GM19463 (cell line): Measurements from ENCODE around the gene CDKN1A.

Source experiments
- ATAC-seq: cut with Tn5 transposase; IDR thresholded peaks from one replicate; pipeline ENCODE4 v1.9.1; 2021; ENCODE audit warnings: mild to moderate bottlenecking, moderate library complexity; ENCODE audit not compliant: unreplicated experiment

The CDKN1A gene

DNA sequence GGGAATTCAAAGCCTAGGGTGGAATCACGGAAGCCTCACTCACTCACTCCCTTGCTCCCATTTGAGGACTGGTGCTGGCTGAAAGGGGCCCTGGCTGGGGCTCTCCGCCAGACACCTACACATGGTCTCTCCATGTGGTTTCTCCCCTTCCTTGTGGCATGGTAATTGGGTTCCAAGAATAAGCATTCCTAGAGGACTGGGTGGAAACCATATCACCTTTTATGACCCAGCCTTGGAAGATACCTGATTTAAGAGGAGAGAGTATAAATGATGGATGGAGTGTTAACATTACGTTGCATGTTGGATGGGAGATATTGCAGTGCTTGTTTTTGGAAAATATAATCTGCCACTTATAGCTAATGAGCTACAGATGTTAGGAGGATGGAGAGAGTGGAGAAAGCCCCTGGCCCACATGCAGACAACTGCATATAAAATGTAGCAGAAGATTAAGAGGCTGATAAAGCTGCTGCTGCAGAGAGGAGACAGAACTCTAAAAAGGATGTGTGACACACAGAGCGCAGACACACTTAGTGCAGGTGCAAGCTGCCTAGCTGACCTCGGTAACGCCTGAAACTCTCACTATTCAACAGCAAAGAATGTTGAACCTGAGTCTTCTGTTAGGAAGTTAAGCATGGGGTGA, 23.3 kb upstream of the CDKN1A start:
- ATAC-seq = no peak

DNA sequence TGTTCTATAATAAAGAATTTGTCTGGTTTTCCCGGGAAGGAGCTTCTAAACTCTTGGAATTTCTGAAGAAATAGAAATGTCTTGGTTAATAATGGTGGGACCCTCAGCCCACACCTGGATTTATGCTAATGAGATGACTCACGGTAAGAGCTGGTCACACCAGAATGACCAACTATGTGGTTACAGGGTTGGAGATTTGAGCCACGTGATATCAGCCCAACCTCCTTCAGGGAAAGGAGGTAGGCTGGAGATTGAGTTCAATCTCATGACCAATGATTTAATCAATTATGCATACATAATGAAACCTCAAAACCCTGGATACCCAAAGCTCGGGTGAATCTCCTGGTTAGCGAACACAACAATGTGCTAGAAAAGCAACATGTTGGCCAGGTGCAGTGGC, 22.1 kb upstream of the CDKN1A start:
- no peak for ATAC-seq

DNA sequence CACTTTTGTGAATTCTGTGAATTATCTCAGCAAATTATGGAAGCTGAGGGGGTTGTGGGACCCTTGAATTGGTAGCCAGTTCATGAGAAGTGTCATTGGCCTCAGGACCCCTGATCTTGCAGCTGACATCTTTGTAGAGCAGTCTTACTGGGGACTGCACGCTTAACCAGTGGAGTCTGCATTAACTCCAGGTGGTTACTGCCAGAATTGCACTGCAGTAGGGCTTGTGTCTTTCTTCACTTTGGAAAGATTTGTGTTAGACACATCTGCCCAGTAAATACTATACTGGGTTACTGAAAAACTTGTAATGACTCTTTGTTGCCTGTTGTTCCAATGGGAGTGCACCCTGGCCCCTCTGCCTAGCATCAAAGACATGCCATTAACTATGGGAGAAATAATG, 21.2 kb upstream of the CDKN1A start:
- no peak for ATAC-seq

DNA sequence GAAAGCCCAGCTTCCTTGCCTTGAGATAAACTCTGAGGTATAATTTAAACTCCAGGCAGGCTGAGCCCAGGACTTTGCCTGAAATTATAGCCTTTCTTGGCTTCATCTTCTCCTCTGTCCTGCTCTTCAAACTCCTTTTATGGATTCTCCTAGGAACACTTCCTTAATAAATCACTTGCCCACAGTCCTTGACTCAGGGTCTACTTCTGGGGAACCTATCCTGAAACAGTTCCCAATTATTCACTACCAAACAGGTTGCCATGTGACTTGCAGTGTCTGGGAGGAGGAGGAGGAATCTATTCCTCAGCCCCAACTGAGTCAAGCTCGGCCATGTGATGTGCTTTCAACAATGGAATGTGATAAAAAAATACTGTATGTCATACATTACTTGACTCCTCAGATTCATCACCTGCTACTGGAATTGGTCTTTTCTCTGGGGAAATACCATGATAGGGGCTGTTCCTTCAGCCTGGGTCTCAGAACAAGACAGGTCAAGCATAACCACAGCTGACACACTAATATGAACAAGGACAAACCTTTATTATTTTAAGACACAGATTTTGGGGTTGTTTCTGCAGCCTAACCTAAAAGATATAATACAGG, 20.5 kb upstream of the CDKN1A start:
- no peak for ATAC-seq

DNA sequence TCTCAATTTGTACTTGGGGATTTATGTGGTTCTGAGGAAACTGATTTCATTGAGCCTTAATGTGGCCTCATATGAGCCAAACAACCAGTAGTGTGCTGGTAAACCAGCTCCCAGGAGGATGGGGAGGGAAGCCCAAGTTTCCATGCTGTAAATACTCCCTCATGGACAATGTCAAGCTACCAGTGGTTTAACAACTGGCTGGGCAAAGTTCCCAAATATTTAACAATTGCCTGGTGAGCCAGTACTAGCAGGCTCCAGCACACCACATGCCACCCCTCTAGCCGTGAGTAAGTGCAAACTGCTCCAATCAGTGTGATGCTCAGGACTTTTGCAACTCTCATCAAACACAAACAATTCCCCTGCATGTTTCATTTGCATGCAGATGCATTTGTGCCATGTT, 19.2 kb upstream of the CDKN1A start:
- no peak for ATAC-seq

DNA sequence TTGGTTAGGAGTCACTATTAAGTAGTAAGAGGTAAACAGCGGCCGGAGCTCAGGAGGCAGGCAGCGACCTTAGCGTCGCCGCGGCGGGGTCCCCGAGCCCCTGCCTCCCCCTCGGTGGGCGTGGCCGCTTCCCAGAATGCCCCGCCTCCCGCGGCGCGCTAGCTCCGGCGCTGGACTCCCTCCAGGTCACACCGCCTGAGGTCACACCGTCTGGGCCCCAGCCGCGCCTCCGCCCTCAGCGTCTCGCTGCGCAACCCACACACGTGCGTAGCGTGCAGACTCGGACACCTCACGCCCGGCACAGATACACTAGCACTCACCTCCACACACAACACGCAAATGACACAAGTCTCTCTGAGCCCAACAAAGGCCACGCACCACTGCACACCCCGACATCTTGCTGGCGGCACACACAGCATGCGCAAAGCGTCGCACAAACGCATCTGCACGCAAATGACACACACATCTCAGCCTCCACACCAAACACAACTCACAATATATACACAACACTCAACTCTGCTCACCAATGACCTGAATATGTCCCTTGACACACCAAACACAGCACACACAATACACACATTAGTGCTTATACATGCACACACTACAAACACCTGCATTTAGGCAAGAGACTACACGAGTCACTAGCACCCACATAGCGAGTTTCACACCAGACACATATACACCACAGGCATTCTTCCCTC, 17.6 kb upstream of the CDKN1A start:
- no peak for ATAC-seq

DNA sequence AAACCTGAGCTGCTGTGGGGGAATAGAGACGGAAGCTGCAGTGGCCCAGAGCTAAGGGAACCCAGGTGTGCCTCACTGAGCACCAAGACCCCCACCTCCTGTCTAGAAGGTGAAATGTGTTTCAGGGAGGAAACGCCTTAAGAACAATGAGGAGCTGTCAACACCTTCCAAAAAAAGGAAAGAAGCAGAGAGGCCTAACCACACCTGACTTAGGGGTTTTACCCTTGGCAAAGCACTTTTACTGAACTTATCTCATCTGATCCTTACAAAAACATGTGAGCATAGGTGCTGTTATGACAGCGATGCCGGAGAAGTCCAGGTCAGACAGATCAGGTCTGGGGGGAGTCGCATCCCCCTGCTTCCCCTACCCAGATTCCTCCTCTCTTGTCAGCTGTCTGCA, 16.1 kb upstream of the CDKN1A start:
- ATAC-seq = no peak

DNA sequence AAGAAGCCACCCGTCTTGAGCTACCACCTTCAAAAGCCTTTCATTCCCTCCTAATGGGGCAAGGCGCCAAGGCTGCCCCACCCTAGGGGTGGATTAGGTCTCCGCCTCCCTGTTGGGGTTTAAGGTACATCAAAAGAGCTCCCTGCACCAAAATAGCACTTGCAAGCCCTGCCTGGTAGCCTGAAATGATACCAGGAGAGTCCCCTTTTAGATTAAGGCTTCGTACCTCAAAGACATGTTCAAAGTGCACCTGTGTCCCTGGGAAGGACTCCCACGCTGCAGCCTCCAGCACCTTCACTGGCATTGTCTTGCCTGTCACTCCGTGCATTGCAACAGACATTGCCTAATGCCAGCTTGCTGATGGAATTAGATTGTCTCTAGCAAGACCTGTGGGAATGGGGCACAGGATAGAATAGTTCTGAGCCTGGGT, 15.7 kb upstream of the CDKN1A start:
- ATAC-seq = no peak

DNA sequence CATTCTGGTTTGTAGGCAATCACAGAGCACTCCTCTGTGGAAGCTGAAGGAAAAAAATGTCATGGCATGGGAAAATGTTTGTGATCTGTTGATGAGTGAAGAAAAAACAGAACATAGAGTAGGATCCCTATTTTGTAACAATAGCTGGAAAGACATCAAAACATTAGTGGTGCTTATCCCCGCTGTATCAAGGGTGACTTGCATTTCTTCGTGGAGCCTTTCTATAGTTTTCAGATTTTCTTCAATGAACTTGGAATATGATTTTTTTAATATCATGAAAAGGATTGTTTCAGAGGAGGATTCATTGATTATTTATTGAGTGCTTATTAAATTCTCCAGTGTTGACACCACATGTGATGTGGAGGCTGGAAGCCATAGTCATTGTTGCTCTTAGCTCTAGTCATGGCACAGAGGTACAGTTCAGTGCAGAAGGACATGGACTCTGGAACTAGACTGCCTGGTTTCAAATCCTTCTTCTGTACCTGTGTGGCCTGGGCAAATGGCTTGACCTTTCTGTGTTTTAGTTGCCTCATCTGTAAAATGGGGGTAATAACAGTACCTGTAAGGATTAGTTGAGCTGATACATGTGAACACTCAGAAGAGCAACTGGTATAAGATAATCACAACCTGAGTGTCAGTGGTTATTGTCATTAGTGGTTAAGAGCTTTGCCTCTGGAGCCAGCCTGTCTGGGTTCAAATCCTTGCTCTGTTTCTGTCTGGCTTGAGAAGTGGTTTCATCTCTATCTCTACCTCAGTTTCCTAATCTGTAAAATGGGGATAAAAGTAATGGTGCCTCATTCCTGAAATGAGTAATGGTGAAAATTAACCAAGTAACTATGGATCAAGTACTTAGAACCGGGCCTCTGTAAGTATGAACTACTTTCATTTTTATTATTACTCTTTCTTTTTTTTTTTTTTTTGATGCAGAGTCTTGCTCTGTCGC, 14.7 kb upstream of the CDKN1A start:
- no peak for ATAC-seq

DNA sequence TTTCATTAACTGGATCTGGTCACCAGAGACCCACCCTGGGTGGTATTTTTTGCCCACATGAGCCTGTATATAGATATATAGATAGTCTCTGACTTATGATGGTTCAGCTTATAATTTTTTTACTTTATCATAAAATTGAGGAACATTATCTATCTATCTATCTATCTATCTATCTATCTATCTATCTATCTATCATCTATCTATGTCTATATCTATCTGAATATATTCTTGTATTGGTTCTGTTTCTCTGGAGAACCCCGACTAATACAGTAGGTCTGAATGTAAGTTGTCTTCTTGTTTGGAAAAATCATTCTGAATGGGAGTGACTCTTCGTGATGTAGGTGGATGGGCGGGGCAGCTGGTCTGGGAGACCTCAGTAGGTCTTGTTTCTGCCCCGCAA, 13.3 kb upstream of the CDKN1A start:
- ATAC-seq = no peak

DNA sequence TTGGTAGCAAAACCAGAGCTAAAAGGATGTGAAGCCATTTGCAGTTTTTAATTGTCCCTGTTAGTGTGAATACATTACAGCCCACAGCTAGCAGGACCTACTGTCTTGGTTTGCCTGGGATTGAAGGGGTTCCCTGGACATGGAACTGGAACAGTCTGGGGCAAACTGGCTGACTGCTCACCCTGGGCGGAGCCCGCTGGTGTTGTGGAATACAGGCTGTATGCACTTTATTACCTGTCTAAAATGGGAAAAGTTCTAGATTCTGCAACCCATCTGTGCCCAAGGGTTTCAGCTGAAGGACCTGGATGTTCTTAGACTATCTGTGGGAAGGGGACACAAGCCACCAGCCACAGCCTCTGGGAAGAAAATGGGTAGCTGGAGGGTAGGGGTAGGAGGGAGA, 12.2 kb upstream of the CDKN1A start:
- ATAC-seq = no peak

DNA sequence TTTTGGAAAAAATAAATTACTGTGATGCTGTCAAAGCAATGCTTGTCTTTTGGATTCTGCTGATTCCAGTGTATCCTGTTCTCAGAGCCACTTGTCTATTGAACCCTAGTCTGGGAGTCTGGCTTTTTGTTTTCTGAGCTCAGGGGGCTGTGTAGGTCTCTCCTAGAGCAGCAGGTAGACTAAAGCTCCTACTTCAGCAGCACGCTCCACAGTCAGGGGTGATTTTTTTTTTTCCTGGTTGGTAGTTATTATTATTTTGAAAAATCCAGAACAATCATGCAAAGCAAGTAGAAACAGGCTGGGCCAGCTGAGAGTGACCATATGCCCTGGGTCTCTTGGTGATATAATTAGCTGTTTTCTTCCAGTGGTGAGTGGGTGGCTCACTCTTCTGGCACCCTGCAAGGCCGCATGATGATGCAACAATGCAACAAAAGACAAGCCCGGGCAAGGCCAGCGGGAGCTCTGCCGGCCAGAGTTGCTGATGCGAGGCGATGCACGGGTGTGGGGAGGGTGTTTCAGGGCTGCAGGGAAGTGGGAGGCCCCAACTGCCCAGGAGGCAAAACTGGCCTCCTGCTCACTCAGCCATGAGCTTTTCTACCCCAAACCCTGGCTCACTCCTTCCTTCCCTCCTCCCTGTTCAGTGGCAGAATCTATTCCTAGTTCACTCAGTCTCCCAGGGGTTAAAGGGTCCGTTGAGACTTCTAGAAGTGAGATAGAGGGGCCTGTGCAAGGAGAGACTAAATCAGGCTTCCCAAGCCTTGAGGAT, 11.5 kb upstream of the CDKN1A start:
- peak; percentile 91 for ATAC-seq

DNA sequence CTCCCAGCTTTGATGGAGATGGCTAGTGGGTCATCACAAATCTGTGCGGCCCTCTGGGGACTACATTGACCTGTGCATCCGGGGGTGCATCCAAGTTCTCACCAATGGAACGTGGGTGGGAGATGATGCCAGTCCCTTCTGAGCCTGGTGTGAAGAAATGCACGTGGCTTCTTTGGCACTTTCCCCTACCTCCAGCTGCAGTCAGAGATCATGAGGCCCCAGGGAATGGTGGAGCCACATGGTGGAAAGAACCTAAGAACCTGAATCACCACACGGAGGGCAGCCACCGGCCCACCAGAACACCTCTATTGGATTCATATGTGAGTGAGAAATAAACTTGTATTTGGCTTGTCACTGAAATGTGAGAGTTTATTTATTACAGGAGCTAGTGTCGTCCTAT, 9.9 kb upstream of the CDKN1A start:
- ATAC-seq = no peak

DNA sequence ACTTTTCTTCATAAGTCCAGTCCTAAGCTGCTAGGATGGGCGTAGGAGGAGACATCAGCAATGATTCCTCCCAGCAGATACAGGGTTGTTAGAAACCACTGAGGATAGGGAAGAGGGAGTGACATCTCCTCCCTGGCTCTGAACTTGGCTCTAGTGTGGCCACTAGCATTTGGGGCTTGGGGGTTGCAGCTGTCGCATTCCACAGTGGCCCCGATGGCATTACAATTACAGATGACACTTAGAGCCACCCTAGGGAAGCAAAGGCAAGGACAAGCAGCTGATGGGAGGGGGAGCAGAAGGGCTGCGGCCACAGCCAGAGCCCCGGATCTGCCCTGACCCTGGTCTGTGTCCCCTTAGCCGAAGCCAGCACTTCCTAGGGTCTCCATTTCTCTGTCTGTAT, 9.5 kb upstream of the CDKN1A start:
- no peak for ATAC-seq

DNA sequence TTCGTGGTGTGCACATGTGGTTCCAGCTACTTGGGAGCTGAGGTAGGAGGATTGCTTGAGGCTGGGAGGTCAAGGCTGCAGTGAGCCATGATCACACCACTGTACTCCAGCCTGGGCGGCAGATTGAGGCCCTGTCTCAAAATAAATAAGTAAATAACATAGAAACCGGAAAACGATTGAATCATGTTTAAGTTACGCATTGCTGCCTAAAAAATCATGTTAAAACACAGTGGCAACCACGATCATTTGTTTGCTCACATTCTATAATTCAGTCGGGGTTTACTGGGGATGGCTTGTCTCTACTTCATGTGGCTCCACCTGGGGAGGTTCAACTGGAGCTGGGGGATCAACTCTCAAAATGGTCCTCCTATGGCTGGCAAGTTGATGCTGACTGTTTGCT, 8.2 kb upstream of the CDKN1A start:
- ATAC-seq = no peak

DNA sequence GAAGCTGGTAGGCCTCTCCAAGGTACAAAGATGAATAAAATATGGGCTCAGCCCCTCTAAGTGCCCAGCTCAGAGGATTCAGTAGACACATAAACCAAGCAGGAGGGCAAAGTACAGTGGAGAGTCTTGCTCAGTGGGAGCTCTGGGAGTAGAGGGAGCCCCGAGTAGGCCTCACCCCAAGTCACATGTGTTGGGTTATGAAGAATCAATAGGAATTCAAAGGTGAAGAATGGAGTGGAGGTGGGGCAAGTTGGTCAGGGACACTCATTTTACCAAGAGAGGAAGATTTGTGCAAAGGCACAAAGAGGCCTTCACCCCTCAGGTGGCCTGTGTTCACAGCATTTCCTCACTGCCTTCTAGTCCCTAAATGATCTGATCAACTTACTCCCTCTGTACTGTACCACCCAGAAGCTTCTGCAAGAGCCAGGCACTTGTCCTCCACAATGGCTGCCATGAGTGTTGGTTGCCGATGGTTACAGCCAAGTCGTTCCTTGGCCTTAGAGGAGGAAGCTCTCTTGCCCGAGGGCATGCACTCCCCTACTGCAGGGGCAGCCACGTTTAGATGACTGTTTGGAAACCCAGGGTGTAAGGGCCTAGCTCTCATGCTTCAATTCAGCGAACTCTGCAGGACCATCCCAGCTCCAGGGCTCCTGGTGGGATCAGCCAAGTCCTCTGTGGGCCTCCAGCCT, 6.7 kb upstream of the CDKN1A start:
- no peak for ATAC-seq

DNA sequence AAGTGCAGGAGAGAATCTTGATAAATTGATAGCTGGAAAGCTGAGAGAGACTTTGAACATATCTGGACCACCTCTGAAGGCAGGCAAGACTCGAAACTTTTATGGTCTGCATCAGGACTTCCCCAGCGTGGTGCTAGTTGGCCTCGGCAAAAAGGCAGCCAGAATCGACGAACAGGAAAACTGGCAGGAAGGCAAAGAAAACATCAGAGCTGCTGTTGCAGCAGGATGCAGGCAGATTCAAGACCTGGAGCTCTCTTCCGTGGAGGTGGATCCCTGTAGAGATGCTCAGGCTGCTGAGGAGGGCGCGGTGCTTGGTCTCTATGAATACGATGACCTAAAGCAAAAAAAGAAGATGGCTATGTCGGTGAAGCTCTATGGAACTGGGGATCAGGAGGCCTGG, 4.6 kb upstream of the CDKN1A start:
- ATAC-seq = no peak

DNA sequence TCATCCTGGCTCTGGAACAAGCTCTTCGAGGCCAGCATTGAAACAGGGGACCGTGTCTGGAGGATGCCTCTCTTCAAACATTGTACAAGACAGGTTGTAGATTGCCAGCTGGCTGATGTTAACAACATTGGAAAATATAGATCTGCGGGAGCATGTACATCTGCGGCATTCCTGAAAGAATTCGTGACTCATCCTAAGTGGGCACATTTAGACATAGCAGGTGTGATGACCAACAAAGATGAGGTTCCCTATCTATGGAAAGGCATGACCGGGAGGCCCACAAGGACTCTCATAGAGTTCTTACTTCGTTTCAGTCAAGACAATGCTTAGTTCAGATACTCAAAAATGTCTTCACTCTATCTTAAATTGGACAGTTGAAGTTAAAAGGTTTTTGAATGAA, 3.6 kb upstream of the CDKN1A start:
- no peak for ATAC-seq

DNA sequence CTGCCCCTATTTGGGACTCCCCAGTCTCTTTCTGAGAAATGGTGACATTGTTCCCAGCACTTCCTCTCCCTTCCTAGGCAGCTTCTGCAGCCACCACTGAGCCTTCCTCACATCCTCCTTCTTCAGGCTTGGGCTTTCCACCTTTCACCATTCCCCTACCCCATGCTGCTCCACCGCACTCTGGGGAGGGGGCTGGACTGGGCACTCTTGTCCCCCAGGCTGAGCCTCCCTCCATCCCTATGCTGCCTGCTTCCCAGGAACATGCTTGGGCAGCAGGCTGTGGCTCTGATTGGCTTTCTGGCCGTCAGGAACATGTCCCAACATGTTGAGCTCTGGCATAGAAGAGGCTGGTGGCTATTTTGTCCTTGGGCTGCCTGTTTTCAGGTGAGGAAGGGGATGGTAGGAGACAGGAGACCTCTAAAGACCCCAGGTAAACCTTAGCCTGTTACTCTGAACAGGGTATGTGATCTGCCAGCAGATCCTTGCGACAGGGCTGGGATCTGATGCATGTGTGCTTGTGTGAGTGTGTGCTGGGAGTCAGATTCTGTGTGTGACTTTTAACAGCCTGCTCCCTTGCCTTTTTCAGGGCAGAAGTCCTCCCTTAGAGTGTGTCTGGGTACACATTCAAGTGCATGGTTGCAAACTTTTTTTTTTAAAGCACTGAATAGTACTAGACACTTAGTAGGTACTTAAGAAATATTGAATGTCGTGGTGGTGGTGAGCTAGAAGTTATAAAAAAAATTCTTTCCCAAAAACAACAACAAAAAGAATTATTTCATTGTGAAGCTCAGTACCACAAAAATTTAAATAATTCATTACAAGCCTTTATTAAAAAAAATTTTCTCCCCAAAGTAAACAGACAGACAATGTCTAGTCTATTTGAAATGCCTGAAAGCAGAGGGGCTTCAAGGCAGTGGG, 2.1 kb upstream of the CDKN1A start:
- no peak for ATAC-seq
